ENCODE measurements around the gene GLRX3.

GRCh38 chr10:130215931-130216231 lies 79.7 kb downstream of the GLRX3 start:
- TF ChIP-seq CTCF (IDR thresholded peaks at IDR 0.05 in 4 of 5, conservative IDR thresholded peaks at IDR 0.05 in 1 of 5) = no peak
- no peak for TF ChIP-seq POLR2A (IDR thresholded peaks at IDR 0.05)

Data from gastrocnemius medialis (tissue), 4 donors.